DND-41 (cell line): Measurements from ENCODE around the gene EMC10.
"Not testable (repeated sequence)": the region's sequence is repeated elsewhere in the genome, so short reads cannot be mapped to it uniquely, and the experiment has no call there.

Experiments
- CTCF ChIP-seq: IDR thresholded peaks from 2 replicates; pipeline ENCODE4 v1.5.1; 2012; ENCODE audit warnings: borderline replicate concordance, low read length, moderate library complexity, mild to moderate bottlenecking; ENCODE audit not compliant: poor library complexity, severe bottlenecking; ENCODE audit errors: extremely low read depth
- EZH2 ChIP-seq: IDR thresholded peaks from 3 replicates; pipeline ENCODE4 v1.6.1; 2012; ENCODE audit warnings: borderline replicate concordance, low read depth, mild to moderate bottlenecking, moderate library complexity, low read length, inconsistent platforms; ENCODE audit not compliant: severe bottlenecking

- not testable (repeated sequence) for TF ChIP-seq CTCF, EZH2
Measured at GRCh38 chr19:50473336-50473735, 3.0 kb upstream of the EMC10 start.
